Measurements from ENCODE around the gene CMBL.

- TF ChIP-seq POLR2A (IDR thresholded peaks at IDR 0.05; ENCODE audit: low read depth, low read length) = no peak
- TF ChIP-seq POLR2AphosphoS5 (IDR thresholded peaks at IDR 0.05; ENCODE audit: low read depth, low read length) = no peak
- TF ChIP-seq TAF1 (IDR thresholded peaks at IDR 0.05; ENCODE audit: borderline replicate concordance, low read depth, low read length) = no peak
Measured at GRCh38 chr5:10253390-10253789, 54.3 kb downstream of the CMBL start.

Data from GM12892 (cell line).